Fibroblast of pulmonary artery (primary cell): Measurements from ENCODE around the gene CHST1.
A peak's percentile ranks its signal among the peaks of the same experiment; 100 is the strongest.

Source experiments
- DNase-seq: peaks from one replicate; pipeline ENCODE4 v3.0.0-alpha.2; 2010; ENCODE audit warnings: low read depth
- H3K4me3 ChIP-seq: replicated peaks from 2 replicates; pipeline ENCODE4 v1.5.1; 2011; ENCODE audit warnings: low read depth, mild to moderate bottlenecking, control low read depth, low read length, moderate library complexity
- CTCF ChIP-seq: IDR thresholded peaks from 2 replicates; pipeline ENCODE4 v1.5.1; 2011; ENCODE audit warnings: mild to moderate bottlenecking, control low read depth, low read length, inconsistent platforms; ENCODE audit errors: missing control alignments

Gene CHST1

GRCh38 chr11:45663486-45664375 lies 1.7 kb downstream of the CHST1 start:
- DNase-seq = no peak
- no peak for TF ChIP-seq CTCF
- H3K4me3 ChIP-seq = peak overlapping the region; percentile 64

GRCh38 chr11:45662665-45663485 lies 2.5 kb downstream of the CHST1 start:
- TF ChIP-seq CTCF = no peak
- peak; percentile 93 for DNase-seq
- peak overlapping the region; percentile 64 for H3K4me3 ChIP-seq

GRCh38 chr11:45662096-45662664 lies 3.2 kb downstream of the CHST1 start:
- TF ChIP-seq CTCF = no peak
- no peak for DNase-seq
- no peak overlapping the region for H3K4me3 ChIP-seq

GRCh38 chr11:45661439-45662055 lies 3.9 kb downstream of the CHST1 start:
- no peak overlapping the region for H3K4me3 ChIP-seq
- DNase-seq = no peak

GRCh38 chr11:45660729-45661438 lies 4.5 kb downstream of the CHST1 start:
- no peak overlapping the region for H3K4me3 ChIP-seq
- TF ChIP-seq CTCF = no peak
- no peak for DNase-seq

More at GRCh38 chr11:45661439-45662055, 3.9 kb downstream of the CHST1 start:
- no peak for TF ChIP-seq CTCF

- DNase-seq = no peak
- no peak for TF ChIP-seq CTCF
- H3K4me3 ChIP-seq = no peak overlapping the region
Observed at GRCh38 chr11:45659818-45660160, 5.6 kb downstream of the CHST1 start.
